Tibial nerve (tissue), 4 donors: Measurements from ENCODE around the gene NTM.

ENCODE experiments used
- CTCF ChIP-seq, 5 experiments: fragments of 200-600 bp in 3 of 5; fragments of 450-650 bp in 2 of 5; sonication (generic) in 3 of 5; IDR thresholded peaks; one replicate each; pipeline ENCODE4 v1.5.1; 2016 to 2019; ENCODE audit warnings: antibody characterized with exemption in 5 of 5, mild to moderate bottlenecking in 3 of 5, moderate library complexity in 2 of 5
- EP300 ChIP-seq, 2 donors: sonication (generic); formaldehyde crosslinking; IDR thresholded peaks; one replicate each; pipeline ENCODE4 v1.6.1; 2017; ENCODE audit warnings: antibody characterized with exemption in 2 of 2, mild to moderate bottlenecking in 1 of 2
- POLR2A ChIP-seq, 2 donors: fragments of 450-650 bp; IDR thresholded peaks; one replicate each; pipeline ENCODE4 v1.6.1; 2017; ENCODE audit warnings: antibody characterized with exemption in 2 of 2, mild to moderate bottlenecking in 2 of 2, moderate library complexity in 2 of 2

- TF ChIP-seq CTCF (IDR thresholded peaks at IDR 0.05) (no peak), POLR2A (IDR thresholded peaks at IDR 0.05) (no peak), EP300 (IDR thresholded peaks at IDR 0.05) (no peak)
These were observed 392.1 kb downstream of the NTM start for GRCh38 chr11:131762346-131763110.
